ENCODE results near the gene DAZAP2.

- TF ChIP-seq CTCF (IDR thresholded peaks at IDR 0.05; ENCODE audit: low read length) = no peak
- no peak for TF ChIP-seq EZH2 (optimal IDR thresholded peaks at IDR 0.05; ENCODE audit: low read depth, low read length)
- no peak for TF ChIP-seq EZH2phosphoT487 (IDR thresholded peaks at IDR 0.05; ENCODE audit: low read length)
These were observed 2.3 kb downstream of the DAZAP2 start for GRCh38 chr12:51240971-51241370.
